H54 (cell line): ENCODE measurements around the gene KLHL33.

ENCODE experiments used
- DNase-seq: peaks from one replicate; pipeline ENCODE4 v3.0.0; 2011; ENCODE audit warnings: low spot score, mixed read lengths; ENCODE audit not compliant: insufficient read length
- FAIRE-seq: peaks from 3 replicates; lab custom pipeline; 2011; peaks lifted over from hg19 to GRCh38; lab: Jason Lieb, UNC
- POLR2A ChIP-seq: IDR thresholded peaks from 2 replicates; pipeline ENCODE4 v1.6.1; 2011; ENCODE audit warnings: low read depth, mild to moderate bottlenecking, low read length

Gene KLHL33

DNA sequence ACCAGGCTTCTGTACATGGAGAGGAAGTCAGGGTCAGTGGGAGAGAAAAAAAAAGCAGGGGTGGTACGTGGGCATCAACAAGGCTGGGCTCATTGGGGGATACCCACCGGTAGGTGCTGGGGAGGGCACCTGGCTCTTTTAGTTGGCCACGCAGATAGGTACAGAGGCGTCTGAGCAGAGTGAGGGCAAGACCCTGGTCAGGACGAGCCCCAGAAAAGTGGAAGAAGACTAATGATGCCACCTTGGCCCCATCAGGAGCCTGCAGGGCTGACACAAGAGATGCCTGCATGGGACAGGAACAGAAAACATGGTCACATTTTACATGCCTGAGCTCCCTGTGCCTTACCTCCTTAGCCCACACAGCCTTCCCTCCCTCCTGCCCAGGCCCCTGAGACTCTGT is 52.3 kb downstream of the KLHL33 start:
- DNase-seq (no peak), FAIRE-seq (no peak)
- TF ChIP-seq POLR2A, result no peak

DNA sequence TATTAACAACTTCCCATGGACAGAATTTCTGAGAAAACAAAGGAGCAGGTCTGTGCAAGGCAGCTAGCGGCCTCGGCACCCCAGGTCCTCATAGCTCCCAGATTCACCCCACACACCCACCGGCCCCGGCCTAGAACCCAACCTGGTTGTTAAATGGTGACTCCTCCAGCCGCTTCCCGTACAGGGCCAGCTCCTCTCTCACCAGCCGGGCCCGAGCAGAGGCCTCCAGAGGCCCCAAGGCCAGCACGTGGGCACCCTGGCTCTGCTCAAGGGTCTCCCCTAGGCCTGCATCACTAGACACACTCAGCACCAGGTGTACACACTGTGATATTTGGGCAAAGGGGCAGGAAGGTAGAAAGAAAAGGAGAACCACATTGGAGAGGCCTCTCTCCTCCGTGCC is 52.9 kb downstream of the KLHL33 start:
- TF ChIP-seq POLR2A, result no peak
- no peak for FAIRE-seq

DNA sequence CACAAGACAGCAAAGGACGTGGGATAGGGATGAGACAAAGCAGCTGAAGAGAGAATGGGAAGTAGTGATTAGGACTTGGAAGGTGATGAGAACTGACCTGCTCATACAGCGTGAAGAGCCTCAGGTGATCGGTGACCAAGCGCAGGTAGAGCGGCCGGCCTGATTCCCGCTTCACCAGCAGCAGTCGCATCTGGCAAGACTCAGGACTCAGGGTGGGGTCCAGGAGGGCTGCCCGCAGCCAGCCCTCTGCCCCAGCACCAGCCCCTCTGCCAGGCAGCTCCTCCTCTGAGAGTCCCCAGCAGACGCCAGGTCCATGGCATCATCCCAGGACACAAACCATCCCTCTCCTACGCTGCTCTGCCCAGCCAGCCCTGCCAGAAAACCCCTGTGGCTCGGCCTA is 53.4 kb downstream of the KLHL33 start:
- FAIRE-seq (no peak), DNase-seq (no peak)
- TF ChIP-seq POLR2A, result no peak

More for the DNA sequence above, 52.9 kb downstream of the KLHL33 start:
- no peak for DNase-seq

DNA sequence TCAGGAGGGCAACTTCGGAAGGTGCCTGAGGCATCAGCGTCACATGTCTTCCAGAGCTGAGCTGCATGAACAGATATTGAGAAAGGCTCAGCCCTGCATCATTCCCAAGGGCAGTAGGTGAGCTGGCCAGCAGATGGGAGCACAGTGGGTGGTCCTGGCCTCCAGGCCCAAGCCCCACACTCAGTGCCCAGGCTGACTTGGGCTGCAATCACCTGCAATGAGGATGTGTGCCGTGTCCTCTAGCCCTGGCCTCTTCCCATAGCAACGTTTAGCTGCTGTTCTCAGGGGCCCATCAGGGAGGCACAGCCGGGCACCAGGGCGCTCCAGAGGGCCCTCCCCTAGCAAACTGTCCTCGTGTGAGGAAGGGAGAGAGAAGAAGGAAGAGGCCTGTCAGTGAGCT is 54.6 kb downstream of the KLHL33 start:
- no peak for FAIRE-seq

DNA sequence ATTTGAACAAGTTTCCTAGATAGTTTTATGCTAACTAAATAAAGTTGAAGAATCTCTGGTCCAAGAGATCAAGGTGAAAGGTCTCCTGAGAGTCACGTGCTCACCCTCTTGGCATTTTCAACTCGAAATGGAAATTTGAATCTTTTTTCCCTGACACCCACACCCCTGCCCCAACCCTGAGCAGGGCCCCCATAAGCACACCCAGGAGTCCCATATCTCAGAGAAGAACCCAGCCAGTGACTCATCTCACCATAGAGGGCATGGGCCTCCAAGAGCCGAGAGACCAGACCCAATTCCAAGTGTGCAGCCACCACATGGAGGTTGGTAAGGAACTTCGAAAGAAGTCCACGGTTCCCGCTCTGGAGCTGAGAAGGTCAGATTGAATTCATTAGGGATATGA is 55.3 kb downstream of the KLHL33 start:
- FAIRE-seq (no peak), DNase-seq (no peak)
- TF ChIP-seq POLR2A, result no peak

More for the DNA sequence above, 54.6 kb downstream of the KLHL33 start:
- DNase-seq, result no peak
- no peak for TF ChIP-seq POLR2A

DNA sequence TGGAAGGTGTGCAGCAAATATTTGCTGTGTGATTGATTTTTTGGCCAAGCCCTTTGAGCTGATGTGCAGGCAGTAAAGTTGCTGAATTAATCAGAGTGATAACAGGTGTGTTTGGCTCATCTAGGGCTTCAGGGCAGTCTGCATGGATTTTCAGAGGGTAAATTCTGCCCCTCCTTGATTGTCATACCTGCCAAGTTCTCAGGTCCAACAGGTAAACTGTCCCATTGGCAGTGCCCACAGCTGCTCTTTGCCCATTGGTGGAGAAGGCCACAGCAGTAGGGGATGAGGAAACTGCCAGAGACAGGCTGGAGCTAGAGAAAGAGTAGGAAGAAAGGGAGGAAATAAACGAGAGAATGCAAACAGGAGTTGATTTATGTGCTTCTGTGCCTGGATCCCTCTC is 56.2 kb downstream of the KLHL33 start:
- FAIRE-seq (no peak), DNase-seq (no peak)
- no peak for TF ChIP-seq POLR2A

DNA sequence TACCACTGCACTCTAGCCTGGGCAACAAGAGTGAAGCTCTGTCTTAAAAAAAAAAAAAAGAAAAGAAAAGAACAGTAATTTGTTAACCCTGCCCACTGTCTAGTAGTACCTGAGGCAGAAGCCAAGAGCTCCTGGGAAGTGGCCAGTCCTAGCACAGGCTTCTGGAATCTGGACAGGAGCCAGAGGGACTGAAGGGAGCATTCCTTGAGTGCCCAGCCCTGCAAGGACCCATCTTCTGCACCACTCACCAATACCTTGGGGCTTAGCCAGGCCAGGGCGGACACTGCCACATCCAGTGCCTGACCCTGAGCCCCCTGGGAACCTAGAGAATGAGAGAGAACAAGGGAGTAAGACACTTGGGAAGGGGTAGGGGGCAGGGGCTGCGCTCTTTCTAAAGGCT is 58.8 kb downstream of the KLHL33 start:
- DNase-seq, result no peak
- no peak for TF ChIP-seq POLR2A
- FAIRE-seq, result no peak

DNA sequence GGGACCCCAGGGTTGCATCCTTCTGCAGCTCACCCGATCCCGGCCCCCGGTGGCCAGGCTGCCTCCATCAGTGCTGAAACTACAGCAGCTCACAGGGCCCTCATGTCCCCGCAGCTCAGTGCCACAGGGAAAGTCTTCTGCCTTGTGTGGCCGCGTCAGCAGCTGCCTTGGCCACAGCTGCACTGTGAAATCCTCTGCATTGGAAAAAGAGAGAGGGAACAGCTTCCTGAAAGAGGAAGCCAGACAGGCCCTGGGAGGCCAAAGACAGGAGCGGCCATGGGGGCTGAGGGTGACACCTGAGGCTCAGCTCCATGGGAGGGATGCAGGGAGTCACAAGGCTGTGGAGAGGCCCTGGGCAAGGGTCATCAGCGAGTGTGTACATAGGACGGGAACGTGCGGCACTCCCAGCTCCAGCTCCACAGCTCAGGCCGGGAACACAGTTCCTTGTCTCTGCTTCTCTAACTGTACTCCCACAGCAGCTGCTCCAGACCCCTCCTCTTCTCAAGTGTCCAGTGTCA is 59.8 kb downstream of the KLHL33 start:
- FAIRE-seq, result no peak
- DNase-seq, result no peak
- no peak for TF ChIP-seq POLR2A
